ENCODE measurements around the gene MARK1. TPM values are rescaled to one million over a fixed set of nuclear protein-coding genes. Genes with fewer than 3 reads are reported as not detected.

MARK1 gene
- total RNA-seq, 2 experiments from 2014 or later, result not detected

- no peak for DNase-seq (ENCODE audit: low spot score)
- H3K27ac ChIP-seq (ENCODE audit: low read depth, low read length, poor library complexity, severe bottlenecking), result no peak overlapping the region
- H3K79me2 ChIP-seq (ENCODE audit: insufficient read depth, low read depth, low read length), result no peaks in the 10 kb centered on the region
- no peaks in the 10 kb centered on the region for H4K20me1 ChIP-seq (ENCODE audit: insufficient read depth, low read length)
- no TSS peak for BruUV-seq (replicated peaks)
- intact Hi-C loops (cut with micrococcal nuclease; ENCODE audit: unreplicated experiment), result no loop called here
- no peaks in the 10 kb centered on the region for H3K9me3 ChIP-seq (ENCODE audit: low read length)
- no peaks in the 10 kb centered on the region for H3K4me1 ChIP-seq (ENCODE audit: insufficient read depth, low read length, poor library complexity, severe bottlenecking)
- no peaks in the 10 kb centered on the region for H3K36me3 ChIP-seq (ENCODE audit: insufficient read depth, low read length)
- no peak overlapping the region for H2AFZ ChIP-seq (ENCODE audit: low read length)
- H3K9me2 ChIP-seq (ENCODE audit: insufficient read depth, low read length), result no peaks in the 10 kb centered on the region
- no peak overlapping the region for H3K4me2 ChIP-seq (ENCODE audit: low read length)
- ChIA-PET CTCF (ENCODE audit: unreplicated experiment) (no interaction called here), POLR2A (interaction anchor here (0.6 kb wide), 1 partner anchor 183 kb away, joined by 3 read pairs; no protein-coding TSS in a partner anchor)
- TF ChIP-seq CTCF (conservative IDR thresholded peaks at IDR 0.05; ENCODE audit: low read length) (no peak), EZH2phosphoT487 (IDR thresholded peaks at IDR 0.05; ENCODE audit: borderline replicate concordance, low read depth, low read length) (no peak)
- H3K4me3 ChIP-seq (ENCODE audit: low read depth, low read length, poor library complexity, severe bottlenecking), result no peak overlapping the region
These were observed 164.7 kb downstream of the MARK1 start for GRCh38 chr1:220692436-220693228.

- BruUV-seq (replicated peaks), result no TSS peak
These were observed 167.0 kb downstream of the MARK1 start for GRCh38 chr1:220694866-220695382.

More at GRCh38 chr1:220694866-220695382, 167.0 kb downstream of the MARK1 start:
- Histone ChIP-seq H3K36me3 (ENCODE audit: insufficient read depth, low read length) (no peaks in the 10 kb centered on the region), H3K79me2 (ENCODE audit: insufficient read depth, low read depth, low read length) (no peaks in the 10 kb centered on the region), H3K4me1 (ENCODE audit: insufficient read depth, low read length, poor library complexity, severe bottlenecking) (no peaks in the 10 kb centered on the region), H3K9me2 (ENCODE audit: insufficient read depth, low read length) (no peaks in the 10 kb centered on the region), H3K4me3 (ENCODE audit: low read depth, low read length, poor library complexity, severe bottlenecking) (no peak overlapping the region), H4K20me1 (ENCODE audit: insufficient read depth, low read length) (no peaks in the 10 kb centered on the region), H3K27ac (ENCODE audit: low read depth, low read length, poor library complexity, severe bottlenecking) (no peak overlapping the region), H3K4me2 (ENCODE audit: low read length) (no peak overlapping the region), H3K9me3 (ENCODE audit: low read length) (no peaks in the 10 kb centered on the region), H2AFZ (ENCODE audit: low read length) (no peak overlapping the region)
- DNase-seq (ENCODE audit: low spot score), result no peak
- intact Hi-C loops (cut with micrococcal nuclease; ENCODE audit: unreplicated experiment), result no loop called here
- POLR2A ChIA-PET, result no interaction called here
- TF ChIP-seq EZH2phosphoT487 (IDR thresholded peaks at IDR 0.05; ENCODE audit: borderline replicate concordance, low read depth, low read length), result no peak
- no peak for TF ChIP-seq CTCF (conservative IDR thresholded peaks at IDR 0.05; ENCODE audit: low read length)
- CTCF ChIA-PET (ENCODE audit: unreplicated experiment), result no interaction called here
